Measurements from ENCODE around the gene NLN.

- TF ChIP-seq MAFK (IDR thresholded peaks at IDR 0.05; ENCODE audit: low read depth, low read length) (no peak), POLR2A (IDR thresholded peaks at IDR 0.05; ENCODE audit: low read depth, low read length) (no peak), CTCF (conservative IDR thresholded peaks at IDR 0.05; ENCODE audit: low read depth, low read length) (no peak), ELK1 (IDR thresholded peaks at IDR 0.05; ENCODE audit: borderline replicate concordance, low read depth, low read length) (no peak), SMC3 (IDR thresholded peaks at IDR 0.05; ENCODE audit: low read depth, low read length) (no peak), CHD1 (IDR thresholded peaks at IDR 0.05; ENCODE audit: low read depth, low read length) (no peak), USF2 (IDR thresholded peaks at IDR 0.05; ENCODE audit: low read depth, low read length) (no peak), RAD21 (IDR thresholded peaks at IDR 0.05; ENCODE audit: low read length) (no peak), RFX5 (IDR thresholded peaks at IDR 0.05; ENCODE audit: low read depth, low read length) (no peak)
These were observed 39.9 kb upstream of the NLN start for GRCh38 chr5:65682148-65682547.
